Activated naive CD8-positive, alpha-beta T cell treated with anti-CD3 and anti-CD28 coated beads for 36 hours (primary cell): ENCODE measurements around the gene ADAM17. TPM values are rescaled to one million over a fixed set of nuclear protein-coding genes. Genes with fewer than 3 reads are reported as not detected.

Experiments used
- DNase-seq: peaks from one replicate; pipeline ENCODE4 v3.0.0; 2021
- H3K27ac Mint-ChIP-seq: one replicate; pipeline ENCODE4 v1.8.0; 2022; ENCODE audit warnings: mild to moderate bottlenecking, moderate library complexity, mixed read lengths
- H3K27me3 Mint-ChIP-seq: one replicate; pipeline ENCODE4 v1.8.0; 2022; ENCODE audit warnings: mild to moderate bottlenecking, mixed read lengths
- H3K36me3 Mint-ChIP-seq: one replicate; pipeline ENCODE4 v1.8.0; 2021; ENCODE audit warnings: mild to moderate bottlenecking, mixed read lengths
- H3K4me1 Mint-ChIP-seq: one replicate; pipeline ENCODE4 v1.8.0; 2021; ENCODE audit warnings: mixed read lengths
- H3K4me3 Mint-ChIP-seq: one replicate; pipeline ENCODE4 v1.8.0; 2022; ENCODE audit warnings: mild to moderate bottlenecking, moderate library complexity, mixed read lengths
- H3K9me3 Mint-ChIP-seq: one replicate; pipeline ENCODE4 v1.8.0; 2022; ENCODE audit warnings: mixed read lengths
- total RNA-seq, 2 experiments: library from RNA; stranded (reverse); gene quantifications; one replicate each; pipeline ENCODE4 v1.2.3, GENCODE V29; 2021

ADAM17 gene
- total RNA-seq, 2 experiments from 2014 or later, result 13.4 to 14.5 TPM

DNA sequence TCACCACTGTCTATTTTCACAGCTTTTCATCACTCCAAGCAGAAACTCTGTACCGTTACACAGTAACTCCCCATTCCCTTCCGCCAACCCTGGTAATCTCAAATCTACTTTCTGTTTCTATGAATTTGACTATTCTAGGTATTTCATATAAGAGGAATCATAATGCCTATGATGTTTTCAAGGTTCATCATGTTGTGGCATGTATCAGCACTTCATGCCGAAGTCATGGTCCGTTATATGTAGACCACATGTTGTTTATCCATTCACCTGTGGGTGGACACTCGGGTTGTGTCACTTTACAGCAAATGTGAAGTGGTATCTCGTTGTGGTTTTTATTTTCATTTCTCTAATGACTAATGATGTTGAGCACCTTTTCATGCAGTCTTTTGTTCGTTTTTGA lies 110.5 kb downstream of the ADAM17 start:
- Mint-ChIP-seq H3K4me3 (no peak overlapping the region), H3K9me3 (no peaks in the 10 kb centered on the region), H3K27ac (no peak overlapping the region), H3K4me1 (peaks cover 7% of the 10 kb centered on the region), H3K27me3 (no peaks in the 10 kb centered on the region), H3K36me3 (peaks cover 22% of the 10 kb centered on the region)
- DNase-seq, result no peak

DNA sequence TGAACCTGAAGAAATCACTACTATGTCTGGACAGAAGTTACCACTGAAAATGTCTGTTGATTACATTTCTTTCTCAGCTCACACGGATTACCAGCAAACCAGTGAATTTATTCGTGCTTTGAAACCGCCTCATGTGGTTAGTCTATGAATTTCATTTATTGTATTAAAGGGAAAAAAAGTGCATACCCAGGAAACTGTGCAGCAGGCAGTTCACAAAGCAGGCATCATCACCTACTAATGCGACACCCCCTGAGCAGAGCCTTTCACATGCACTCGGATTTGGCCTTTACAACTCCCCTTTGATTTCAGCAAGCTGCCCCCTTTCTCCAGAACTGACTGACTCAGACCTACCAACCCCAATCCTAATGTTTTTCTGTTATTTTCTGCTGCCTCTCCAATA lies 112.1 kb downstream of the ADAM17 start:
- DNase-seq, result no peak
- Mint-ChIP-seq H3K27ac (no peak overlapping the region), H3K36me3 (peaks cover 24% of the 10 kb centered on the region), H3K27me3 (no peaks in the 10 kb centered on the region), H3K4me3 (no peak overlapping the region), H3K4me1 (peaks cover 7% of the 10 kb centered on the region), H3K9me3 (no peaks in the 10 kb centered on the region)

DNA sequence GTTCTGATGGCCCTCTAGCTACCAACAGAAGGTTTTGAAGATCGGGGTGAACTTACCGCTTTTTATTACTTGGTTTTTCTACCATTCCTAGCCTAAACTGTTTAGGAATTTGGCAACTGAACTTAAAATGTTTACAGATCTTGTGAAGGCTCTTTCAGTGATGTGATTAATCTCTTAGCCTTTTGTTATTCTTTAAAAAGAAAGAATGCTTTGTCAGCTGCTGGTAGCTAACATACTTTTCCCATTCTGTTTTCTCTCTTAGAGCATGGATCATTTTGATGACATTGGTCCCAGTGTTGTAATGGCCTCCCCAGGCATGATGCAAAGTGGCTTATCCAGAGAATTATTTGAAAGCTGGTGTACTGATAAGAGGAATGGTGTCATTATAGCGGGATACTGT lies 114.1 kb downstream of the ADAM17 start:
- Mint-ChIP-seq H3K4me3 (no peak overlapping the region), H3K36me3 (peaks cover 25% of the 10 kb centered on the region), H3K9me3 (no peaks in the 10 kb centered on the region), H3K4me1 (peaks cover 7% of the 10 kb centered on the region), H3K27ac (no peak overlapping the region), H3K27me3 (no peaks in the 10 kb centered on the region)
- no peak for DNase-seq

DNA sequence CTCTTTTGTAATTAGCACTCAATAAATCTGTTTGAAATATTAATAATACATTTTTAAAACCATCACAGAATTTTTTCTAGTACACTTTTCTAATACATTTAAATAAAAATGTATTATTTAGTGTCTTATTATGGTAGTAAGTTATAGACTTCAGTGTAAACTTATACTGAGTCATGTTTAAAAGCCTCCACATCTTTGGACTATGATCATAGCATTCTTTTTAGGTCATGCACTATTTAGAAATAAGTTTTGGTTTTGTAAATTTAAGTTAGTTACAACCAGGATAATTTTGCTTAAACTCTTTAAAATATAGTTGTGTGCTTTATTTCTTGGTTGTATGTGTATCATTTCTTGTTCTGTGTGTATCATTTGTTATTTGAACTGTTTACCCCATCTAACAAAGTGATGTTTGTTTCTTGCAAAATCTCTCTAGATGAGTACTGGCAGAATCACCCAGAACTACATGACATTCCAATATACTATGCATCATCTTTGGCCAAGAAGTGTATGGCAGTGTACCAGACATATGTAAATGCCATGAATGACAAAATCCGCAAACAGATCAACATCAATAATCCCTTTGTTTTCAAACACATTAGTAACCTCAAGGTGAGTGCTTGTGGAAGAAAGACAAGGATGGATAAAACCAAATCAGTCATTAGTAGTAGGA lies 115.4 kb downstream of the ADAM17 start:
- peaks cover 3% of the 10 kb centered on the region for H3K4me1 Mint-ChIP-seq
- DNase-seq, result no peak
- H3K9me3 Mint-ChIP-seq, result no peaks in the 10 kb centered on the region
- H3K27me3 Mint-ChIP-seq, result no peaks in the 10 kb centered on the region
- no peak overlapping the region for H3K27ac Mint-ChIP-seq
- peaks cover 20% of the 10 kb centered on the region for H3K36me3 Mint-ChIP-seq
- H3K4me3 Mint-ChIP-seq, result no peak overlapping the region

DNA sequence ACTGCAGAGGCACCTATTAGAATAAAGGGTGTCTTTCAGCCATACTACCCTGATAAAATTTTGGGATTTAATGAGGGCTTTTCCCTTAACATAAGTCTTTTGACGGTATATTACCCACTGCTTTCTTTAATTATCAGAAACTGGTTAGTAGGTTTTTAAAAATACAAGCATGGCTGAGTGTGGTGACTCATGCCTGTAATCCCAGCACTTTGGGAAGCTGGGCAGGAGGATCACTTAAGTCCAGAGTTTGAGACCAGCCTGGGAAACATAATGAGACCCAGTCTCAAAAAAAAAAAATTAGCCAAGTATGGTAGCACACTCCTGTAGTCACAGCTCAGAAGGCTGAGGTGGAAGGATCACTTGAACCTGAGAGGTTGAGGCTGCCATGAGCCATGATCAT lies 116.1 kb downstream of the ADAM17 start:
- peaks cover 21% of the 10 kb centered on the region for H3K36me3 Mint-ChIP-seq

More for the DNA sequence above, 116.1 kb downstream of the ADAM17 start:
- Mint-ChIP-seq H3K4me1 (no peaks in the 10 kb centered on the region), H3K4me3 (no peak overlapping the region), H3K27me3 (no peaks in the 10 kb centered on the region), H3K9me3 (no peaks in the 10 kb centered on the region), H3K27ac (no peak overlapping the region)
- no peak for DNase-seq

Other genes with a start within 250 kb of the ADAM17 start
- gene ITGB1BP1, start 132.3 kb downstream of the ADAM17 start, total RNA-seq, result 100 to 1,000 TPM; 171 to 180 TPM
- 10 to 100 TPM; 83.8 to 85.6 TPM for gene CPSF3, start 132.2 kb downstream of the ADAM17 start, total RNA-seq
- 10 to 100 TPM; 64.6 to 66.3 TPM for gene IAH1, start 81.3 kb downstream of the ADAM17 start, total RNA-seq
- gene YWHAQ, start 75.2 kb upstream of the ADAM17 start, total RNA-seq, result 100 to 1,000 TPM; 314 to 317 TPM